GM19238 (cell line): Measurements from ENCODE around the gene TMEM135.

Experiments
- DNase-seq: peaks from one replicate; pipeline ENCODE4 v3.0.0; 2011; ENCODE audit warnings: low spot score; ENCODE audit not compliant: insufficient read length

TMEM135 gene

GRCh38 chr11:87300640-87301380 is 263.1 kb downstream of the TMEM135 start:
- no peak for DNase-seq

DNA sequence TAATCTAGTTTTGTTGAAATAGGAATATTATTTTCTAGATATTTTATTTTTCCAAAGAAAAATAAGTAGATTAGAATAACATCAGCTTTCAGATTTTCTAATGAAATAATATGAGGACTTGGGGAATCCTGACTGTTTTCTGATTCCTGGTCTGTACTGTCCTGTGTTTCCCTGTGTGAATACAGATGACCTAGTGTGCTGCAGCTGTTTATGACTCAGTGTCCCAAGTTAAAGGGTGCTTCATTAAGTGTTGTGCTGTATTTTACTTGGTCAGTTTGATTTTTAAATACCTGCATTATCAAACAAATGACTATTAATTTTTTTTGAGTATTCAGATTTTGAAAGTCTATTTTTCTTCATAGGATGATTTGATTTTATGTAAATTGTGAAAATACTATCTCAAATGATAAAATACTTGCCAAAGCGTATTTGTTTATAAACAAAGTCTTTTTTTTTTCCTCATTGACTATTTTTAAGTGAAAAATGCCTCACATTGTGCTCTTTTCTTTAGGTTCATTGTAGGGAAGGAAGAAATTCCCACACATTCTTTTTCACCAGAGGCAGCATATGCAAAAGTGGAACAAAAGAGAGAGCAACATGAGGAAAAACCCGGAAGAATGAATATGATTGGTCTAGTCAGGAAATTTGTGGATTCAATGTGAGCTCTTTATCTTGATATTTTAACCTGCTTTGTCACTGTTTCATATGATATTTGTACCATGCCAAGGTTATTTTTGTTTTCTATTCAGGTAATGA is 264.2 kb downstream of the TMEM135 start:
- no peak for DNase-seq

DNA sequence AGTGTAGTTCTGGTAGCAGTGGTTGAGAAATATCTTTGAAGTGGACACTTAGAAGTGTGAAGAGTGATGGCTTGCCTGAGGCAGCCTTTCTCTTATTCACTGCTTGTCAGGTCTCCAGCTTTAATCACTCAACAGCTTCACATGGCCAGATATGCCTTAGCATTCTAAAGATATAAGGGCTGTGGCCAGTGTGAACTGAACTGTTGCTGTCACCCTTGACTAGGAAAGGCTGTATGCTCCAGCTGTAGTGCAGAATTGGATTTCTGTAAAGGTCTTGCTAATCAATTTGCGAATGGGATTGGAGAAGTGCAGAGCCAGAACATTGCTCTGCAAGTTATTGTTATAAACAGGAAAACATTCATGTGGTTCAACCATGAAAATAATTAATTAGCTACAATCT is 266.7 kb downstream of the TMEM135 start:
- DNase-seq, result no peak

DNA sequence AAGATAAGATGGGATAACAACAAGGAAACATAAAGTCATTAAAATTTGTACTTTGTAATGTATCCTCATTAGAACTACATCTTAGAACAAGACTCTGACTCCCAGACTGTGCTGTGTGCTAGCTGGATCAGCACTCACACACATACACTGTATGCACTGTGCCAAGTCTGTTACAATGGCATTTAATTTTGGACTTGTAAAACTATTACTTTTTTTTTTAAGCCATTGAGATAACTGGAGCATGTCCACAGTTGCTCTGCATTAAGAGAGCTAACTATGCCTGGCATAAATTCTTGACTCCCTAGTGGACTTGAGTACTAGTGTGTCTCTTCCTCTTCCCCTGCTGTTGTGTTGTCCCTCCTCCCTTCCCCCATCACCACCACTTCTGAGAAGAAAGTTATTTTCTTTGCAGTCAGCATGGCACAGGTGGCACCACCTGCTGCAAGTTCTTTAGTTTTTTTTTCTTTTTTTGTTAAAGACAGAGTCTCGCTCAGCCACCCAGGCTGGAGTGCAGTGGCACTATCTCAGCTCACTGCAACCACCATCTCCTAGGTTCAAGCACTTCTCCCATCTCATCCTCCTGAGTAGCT is 268.6 kb downstream of the TMEM135 start:
- no peak for DNase-seq

- DNase-seq, result no peak
Measured at GRCh38 chr11:87307101-87307500, 269.4 kb downstream of the TMEM135 start.

DNA sequence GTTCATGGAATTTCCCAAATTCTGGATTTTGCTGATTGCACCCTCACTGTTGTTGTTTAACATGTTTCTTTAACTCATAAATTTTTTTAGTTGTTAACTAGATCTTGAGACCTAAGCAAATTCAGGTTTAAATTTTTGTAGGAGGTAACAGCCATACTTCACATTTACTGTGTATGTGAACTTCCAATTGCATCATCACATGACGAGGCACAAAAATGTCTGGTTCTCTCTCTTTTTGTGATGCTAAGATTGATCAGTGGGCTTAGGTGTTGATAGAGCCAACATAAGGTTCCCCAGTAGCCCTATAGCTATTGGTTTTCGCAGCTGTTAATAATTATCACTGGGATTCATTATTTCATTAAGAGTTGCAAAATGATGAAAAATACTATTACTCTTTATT is 277.5 kb downstream of the TMEM135 start:
- DNase-seq, result no peak

- DNase-seq, result no peak
Measured at GRCh38 chr11:87316491-87316890, 278.8 kb downstream of the TMEM135 start.

GRCh38 chr11:87317441-87317840 is 279.7 kb downstream of the TMEM135 start:
- DNase-seq, result no peak

- no peak for DNase-seq
Measured at GRCh38 chr11:87320123-87320522, 282.4 kb downstream of the TMEM135 start.

DNA sequence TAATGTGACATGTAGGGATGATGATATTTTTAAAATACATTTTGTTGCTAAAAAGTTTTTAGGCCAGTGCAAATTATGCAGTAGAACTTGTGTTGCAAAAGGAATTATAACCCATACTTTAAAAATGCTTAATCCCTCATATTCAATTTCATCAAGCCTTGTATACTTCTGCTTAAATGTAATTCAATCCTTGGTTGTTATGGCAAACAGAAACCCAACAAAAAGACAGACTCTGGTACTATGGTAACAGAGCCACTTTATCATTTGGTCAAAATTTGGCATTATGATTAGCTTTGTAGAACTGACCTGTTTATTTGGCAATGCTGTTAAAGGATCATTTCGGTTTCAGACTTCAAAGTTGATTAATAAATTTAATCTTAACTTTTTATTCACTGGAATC is 284.8 kb downstream of the TMEM135 start:
- DNase-seq, result no peak

DNA sequence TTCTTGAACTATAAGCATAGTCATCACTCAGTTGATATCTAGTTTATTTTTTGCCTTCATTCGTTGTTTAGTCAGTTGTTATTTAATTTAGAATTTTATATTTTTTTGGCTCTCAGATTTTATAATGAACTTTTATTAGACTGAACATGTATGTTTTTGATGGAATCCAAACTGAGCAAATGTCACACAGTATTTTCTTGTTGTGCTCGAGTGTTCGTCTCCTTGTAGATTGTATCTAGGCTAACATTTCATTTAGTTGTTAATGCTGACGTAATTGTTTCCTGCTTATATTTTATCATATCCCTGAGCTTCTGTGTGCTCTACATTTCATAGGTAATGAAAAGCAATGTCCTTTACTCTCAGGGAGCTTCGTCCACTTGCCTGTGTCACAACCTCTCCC is 286.2 kb downstream of the TMEM135 start:
- no peak for DNase-seq

- no peak for DNase-seq
Measured at GRCh38 chr11:87324817-87325489, 287.2 kb downstream of the TMEM135 start.

- no peak for DNase-seq
Measured at GRCh38 chr11:87325490-87325872, 287.7 kb downstream of the TMEM135 start.

DNA sequence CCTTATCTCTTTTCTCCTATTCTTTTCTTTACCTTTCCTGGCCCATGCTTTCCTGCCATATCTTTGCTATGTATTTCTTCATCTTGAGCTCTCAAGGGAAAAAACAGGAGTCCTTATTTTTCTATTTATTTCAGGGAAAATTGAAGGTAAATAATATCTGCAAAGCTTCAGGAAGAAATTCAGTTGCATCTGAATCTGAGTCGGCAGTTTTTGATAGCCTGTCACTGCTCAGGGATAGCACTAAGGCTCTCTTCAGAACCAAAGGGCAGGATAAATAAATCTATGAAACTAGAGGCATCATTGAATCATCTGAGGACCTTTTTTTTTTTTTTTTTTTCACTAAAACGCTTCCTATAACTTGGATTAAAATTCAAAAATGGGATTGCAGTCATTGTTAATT is 288.9 kb downstream of the TMEM135 start:
- DNase-seq, result no peak

DNA sequence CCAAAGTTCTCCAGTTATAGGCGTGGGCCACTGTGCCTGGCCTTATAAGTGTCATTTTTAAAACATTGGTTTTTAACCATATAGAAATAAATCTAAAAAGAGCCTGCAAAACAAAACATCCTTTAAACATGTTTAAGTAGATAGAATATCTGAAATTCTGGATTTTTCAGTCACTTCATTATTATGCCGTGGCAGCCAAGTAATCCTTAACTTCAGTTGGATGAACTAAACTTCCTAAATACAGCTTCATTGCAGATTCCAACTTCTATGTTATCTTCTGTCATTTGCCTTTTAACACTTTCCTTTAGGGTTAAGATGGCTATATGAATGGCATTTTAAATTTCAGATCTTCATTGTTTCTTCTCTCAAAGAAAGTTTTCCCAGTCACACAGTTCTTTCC is 291.4 kb downstream of the TMEM135 start:
- no peak for DNase-seq

GRCh38 chr11:87330187-87330601 is 292.5 kb downstream of the TMEM135 start:
- no peak for DNase-seq

GRCh38 chr11:87331273-87331672 is 293.5 kb downstream of the TMEM135 start:
- DNase-seq, result no peak

DNA sequence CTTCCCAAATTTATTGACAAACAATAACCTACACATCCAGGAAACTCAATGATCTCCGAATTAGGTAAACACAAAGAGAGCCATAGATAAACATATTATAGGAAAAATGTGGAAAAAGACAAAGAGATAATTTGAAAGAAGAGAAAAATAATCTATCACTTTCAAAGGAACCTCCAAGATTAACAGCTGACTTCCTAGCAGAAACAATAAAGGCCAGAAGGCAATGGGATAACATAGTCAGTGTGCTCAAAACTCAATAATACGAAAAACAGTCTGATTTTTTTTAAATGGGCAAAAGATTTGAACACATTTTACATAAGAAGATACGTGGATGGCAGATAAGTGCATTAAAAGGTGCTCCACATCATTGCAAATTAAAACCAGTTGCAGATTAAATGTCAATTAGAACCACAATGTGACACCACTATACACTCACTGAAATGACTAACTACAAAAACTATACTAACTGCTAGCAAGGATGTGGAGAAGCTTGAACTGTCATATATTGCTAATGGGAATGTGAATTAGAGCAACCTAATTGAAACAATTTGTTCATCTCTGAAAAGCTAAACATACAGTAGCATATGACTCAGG is 300.4 kb downstream of the TMEM135 start:
- no peak for DNase-seq

DNA sequence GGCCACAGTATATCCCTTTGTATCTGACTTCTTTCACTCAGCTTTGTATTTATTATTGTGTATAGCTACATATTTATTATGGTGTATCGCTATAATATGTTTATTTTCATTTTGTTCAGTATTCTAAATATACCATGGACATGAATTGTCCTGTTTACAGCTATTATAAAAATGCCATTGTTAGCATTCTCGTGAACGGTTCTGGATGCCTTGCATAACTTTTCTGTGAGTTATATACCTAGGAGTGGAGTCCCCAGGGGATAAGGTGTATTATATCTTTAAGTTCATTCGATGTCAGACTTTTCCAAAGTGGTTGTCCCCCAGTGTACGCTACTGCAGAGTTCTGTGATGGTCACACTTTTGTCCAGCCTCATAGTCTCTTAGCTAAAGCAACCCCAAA is 301.7 kb downstream of the TMEM135 start:
- no peak for DNase-seq

GRCh38 chr11:87347441-87347840 is 309.7 kb downstream of the TMEM135 start:
- DNase-seq, result no peak

DNA sequence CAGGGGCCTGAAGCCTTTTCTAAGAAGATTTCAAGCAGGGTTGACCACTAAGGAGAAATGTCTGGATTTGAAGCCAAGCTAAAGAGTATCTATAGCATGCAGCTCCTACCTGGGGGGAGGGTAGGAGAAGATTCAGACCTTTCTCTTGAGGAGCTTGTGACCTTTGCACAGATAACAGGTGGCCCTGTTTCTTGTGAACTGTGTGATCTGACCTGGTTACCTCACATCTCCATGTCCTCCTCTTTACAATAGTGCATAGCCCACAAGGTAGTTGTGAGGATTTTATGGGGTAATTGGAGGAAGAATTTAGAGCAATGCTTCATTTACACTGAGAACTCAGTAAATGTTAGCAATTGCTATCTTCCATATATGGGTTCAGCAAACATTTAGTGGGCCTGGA is 310.1 kb downstream of the TMEM135 start:
- no peak for DNase-seq

DNA sequence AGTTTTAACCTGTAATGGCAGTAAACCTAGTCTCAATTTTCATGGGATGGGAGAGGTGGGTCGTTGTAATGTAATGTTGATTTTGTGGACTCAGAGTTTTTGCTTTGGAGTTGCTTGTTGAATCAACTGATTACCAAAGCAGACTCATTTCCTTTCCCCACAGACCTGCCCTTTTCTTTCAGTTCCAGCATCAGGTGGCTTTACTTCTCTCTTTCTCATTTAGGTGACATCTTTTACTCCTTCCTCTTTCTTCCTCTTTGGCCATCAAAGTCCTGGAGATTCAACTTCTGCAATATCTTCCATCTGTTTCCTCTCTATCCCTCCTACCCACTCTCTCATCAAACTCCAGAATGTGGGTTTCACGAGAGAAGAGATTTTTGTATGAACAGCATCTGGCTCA is 313.9 kb downstream of the TMEM135 start:
- DNase-seq, result no peak
